Measurements from ENCODE around the gene INTS7. TPM values are rescaled to one million over a fixed set of nuclear protein-coding genes. Genes with fewer than 3 reads are reported as not detected.

The INTS7 gene
- total RNA-seq, 1 experiment from 2014 or later, result 21.7 TPM

GRCh38 chr1:211921579-211922095 lies 113.7 kb downstream of the INTS7 start:
- CTCF ChIA-PET, result no interaction called here
- no peak overlapping the region for H2AFZ ChIP-seq (ENCODE audit: low read depth, low read length, poor library complexity, severe bottlenecking)
- no peaks in the 10 kb centered on the region for H3K9me3 ChIP-seq (ENCODE audit: control insufficient read depth in 1 of 2, insufficient read depth in 1 of 2, low read depth in 1 of 2, low read length in 2 of 2)
- H3K36me3 ChIP-seq (ENCODE audit: control insufficient read depth in 1 of 2, insufficient read depth in 2 of 2, low read length in 2 of 2), result no peaks in the 10 kb centered on the region
- TF ChIP-seq SP1 (IDR thresholded peaks at IDR 0.05; ENCODE audit: low read depth) (no peak), SIN3A (IDR thresholded peaks at IDR 0.05; ENCODE audit: low read depth) (no peak), ELF1 (IDR thresholded peaks at IDR 0.05; ENCODE audit: borderline replicate concordance, low read depth) (no peak), POLR2A (IDR thresholded peaks at IDR 0.05; ENCODE audit: borderline replicate concordance, extremely low read depth, insufficient read depth, insufficient read length) (no peak), EZH2phosphoT487 (IDR thresholded peaks at IDR 0.05; ENCODE audit: borderline replicate concordance) (no peak), MAX (IDR thresholded peaks at IDR 0.05) (no peak), CBX3 (IDR thresholded peaks at IDR 0.05; ENCODE audit: low read depth) (no peak), REST (IDR thresholded peaks at IDR 0.05; ENCODE audit: low read depth) (no peak), JUND (IDR thresholded peaks at IDR 0.05) (no peak), ZFX (IDR thresholded peaks at IDR 0.05) (no peak), RAD21 (IDR thresholded peaks at IDR 0.05; ENCODE audit: low read depth) (no peak), ATF3 (IDR thresholded peaks at IDR 0.05) (no peak), SRF (IDR thresholded peaks at IDR 0.05; ENCODE audit: low read depth) (no peak), EGR1 (IDR thresholded peaks at IDR 0.05; ENCODE audit: low read depth) (no peak), TCF7L2 (IDR thresholded peaks at IDR 0.05; ENCODE audit: borderline replicate concordance, extremely low read depth, insufficient read depth, insufficient read length) (no peak), CTCF (IDR thresholded peaks at IDR 0.05 in 2 of 3, conservative IDR thresholded peaks at IDR 0.05 in 1 of 3; ENCODE audit: borderline replicate concordance in 1 of 3, insufficient read depth in 1 of 3, low read depth in 2 of 3, low read length in 2 of 3) (no peak)
- H3K9ac ChIP-seq (ENCODE audit: low read length), result no peak overlapping the region
- H3K4me3 ChIP-seq (replicated peaks in 1 of 2; ENCODE audit: low read depth in 1 of 2, low read length in 2 of 2), result no peak overlapping the region
- H3K27ac ChIP-seq (ENCODE audit: low read depth, low read length), result no peak overlapping the region
- ATAC-seq, result no peak
- DNase-seq (ENCODE audit: low read depth, low spot score), result no peak
- no peak overlapping the region for H3K4me2 ChIP-seq (ENCODE audit: low read length)
- RAD21 ChIA-PET (ENCODE audit: low non-redundant PET in 1 of 2, low total read pairs in 2 of 2, uncharacterized antibody in 2 of 2, unreplicated experiment in 2 of 2), result no interaction called here
- no peaks in the 10 kb centered on the region for H4K20me1 ChIP-seq (ENCODE audit: insufficient read depth)
- no peaks in the 10 kb centered on the region for H3K27me3 ChIP-seq (ENCODE audit: insufficient read depth, low read length)
- no peaks in the 10 kb centered on the region for H3K79me2 ChIP-seq (ENCODE audit: insufficient read depth, low read length)
- H3K4me1 ChIP-seq (ENCODE audit: control insufficient read depth in 1 of 2, insufficient read depth in 2 of 2, low read length in 2 of 2), result peaks cover 0 to 16% of the 10 kb centered on the region in 2 experiments; a peak in 2 of 4 replicates
- no TSS peak for BruUV-seq (replicated peaks)
- H3K9me2 ChIP-seq (ENCODE audit: insufficient read depth), result no peaks in the 10 kb centered on the region
- POLR2A ChIA-PET, result no interaction called here
- intact Hi-C loops (cut with micrococcal nuclease), result no loop called here
